Hepatocyte (in vitro differentiated cells): Measurements from ENCODE around the gene KLHL18.

Experiments
- CTCF ChIP-seq: fragments of 200-600 bp; sonication (generic); IDR thresholded peaks from 2 replicates; pipeline ENCODE4 v1.5.1; 2016; ENCODE audit warnings: antibody characterized with exemption, mild to moderate bottlenecking; ENCODE audit not compliant: poor library complexity
- EZH2 ChIP-seq: fragments of 200-600 bp; sonication (generic); IDR thresholded peaks from 2 replicates; pipeline ENCODE4 v1.6.1; 2016; ENCODE audit warnings: antibody characterized with exemption, mild to moderate bottlenecking, borderline replicate concordance
- EZH2phosphoT487 ChIP-seq: fragments of 200-600 bp; sonication (generic); IDR thresholded peaks from one replicate; pipeline ENCODE4 v1.6.1; 2018; ENCODE audit warnings: antibody characterized with exemption, mild to moderate bottlenecking, low read depth, moderate library complexity; ENCODE audit not compliant: unreplicated experiment, severe bottlenecking

- TF ChIP-seq EZH2 (no peak), CTCF (no peak), EZH2phosphoT487 (no peak)
Measured at GRCh38 chr3:47310391-47310790, 27.6 kb downstream of the KLHL18 start.
